OCI-LY7 (cell line): ENCODE data around the gene NRF1. TPM values are rescaled to one million over a fixed set of nuclear protein-coding genes. Genes with fewer than 3 reads are reported as not detected.

Experiments
- BruUV-seq: library from RNA; stranded (reverse); fragments of 400-500 nt; replicated peaks from 2 replicates; lab custom pipeline; 2021; lab: Mats Ljungman, UMichigan
- CTCF ChIA-PET: fragments of 300-600 bp; sonication (Branson Sonifier 250); formaldehyde crosslinking; loops from one replicate; lab custom pipeline; 2022; ENCODE audit warnings: antibody characterized with exemption; ENCODE audit not compliant: unreplicated experiment; lab: Charles Lee
- POLR2A ChIA-PET: fragments of 300-600 bp; sonication (Branson Sonifier 250); formaldehyde crosslinking; loops from one replicate; lab custom pipeline; 2022; ENCODE audit warnings: antibody characterized with exemption; lab: Charles Lee
- DNase-seq: peaks from one replicate; pipeline ENCODE4 v3.0.0-alpha.2; 2015; ENCODE audit warnings: low spot score
- H2AFZ ChIP-seq: fragments of 200-600 bp; sonication (generic), shearing (Covaris generic); 2 replicates; pipeline ENCODE4 v1.6.1; 2014; ENCODE audit warnings: mild to moderate bottlenecking, antibody characterized with exemption, low read length, moderate library complexity
- H3K27ac ChIP-seq: fragments of 200-600 bp; sonication (generic); 2 replicates; pipeline ENCODE4 v1.5.1; 2014; ENCODE audit warnings: mixed run types, low read depth, mild to moderate bottlenecking, moderate library complexity, low read length, inconsistent platforms; ENCODE audit not compliant: poor library complexity, severe bottlenecking
- H3K36me3 ChIP-seq: fragments of 200-600 bp; sonication (generic); 2 replicates; pipeline ENCODE4 v1.6.1; 2014; ENCODE audit warnings: mild to moderate bottlenecking, antibody characterized with exemption, low read length, moderate library complexity, mixed read lengths; ENCODE audit not compliant: insufficient read depth
- H3K4me1 ChIP-seq: fragments of 200-600 bp; sonication (generic); 2 replicates; pipeline ENCODE4 v1.5.1; 2014; ENCODE audit warnings: mild to moderate bottlenecking, low read length; ENCODE audit not compliant: insufficient read depth, poor library complexity, severe bottlenecking
- H3K4me2 ChIP-seq: fragments of 200-600 bp; sonication (generic); 2 replicates; pipeline ENCODE4 v1.6.1; 2014; ENCODE audit warnings: mild to moderate bottlenecking, low read length
- H3K4me3 ChIP-seq: fragments of 200-600 bp; sonication (generic); 2 replicates; pipeline ENCODE4 v1.5.1; 2014; ENCODE audit warnings: mild to moderate bottlenecking, low read depth, low read length; ENCODE audit not compliant: poor library complexity, severe bottlenecking
- H3K79me2 ChIP-seq: fragments of 200-600 bp; sonication (generic); 2 replicates; pipeline ENCODE4 v1.6.1; 2016; ENCODE audit warnings: low read depth, mild to moderate bottlenecking, low read length, moderate library complexity, mixed read lengths; ENCODE audit not compliant: insufficient read depth
- H3K9me2 ChIP-seq: fragments of 200-600 bp; sonication (generic); 2 replicates; pipeline ENCODE4 v1.6.1; 2016; ENCODE audit warnings: mild to moderate bottlenecking, low read length, mixed read lengths; ENCODE audit not compliant: insufficient read depth
- H3K9me3 ChIP-seq: fragments of 200-600 bp; sonication (generic); 2 replicates; pipeline ENCODE4 v1.6.1; 2014; ENCODE audit warnings: mild to moderate bottlenecking, mixed run types, low read length, mixed read lengths
- H4K20me1 ChIP-seq: fragments of 200-600 bp; sonication (generic); 2 replicates; pipeline ENCODE4 v1.6.1; 2014; ENCODE audit warnings: mild to moderate bottlenecking, antibody characterized with exemption, low read length, moderate library complexity, mixed read lengths; ENCODE audit not compliant: insufficient read depth
- CTCF ChIP-seq: fragments of 200-600 bp; sonication (generic); conservative IDR thresholded peaks from 2 replicates; pipeline ENCODE4 v1.5.1; 2014; ENCODE audit warnings: mild to moderate bottlenecking, antibody characterized with exemption, low read length, moderate library complexity, mixed read lengths
- EZH2phosphoT487 ChIP-seq: fragments of 200-600 bp; sonication (generic); IDR thresholded peaks from 2 replicates; pipeline ENCODE4 v1.6.1; 2018; ENCODE audit warnings: low read depth, borderline replicate concordance, mild to moderate bottlenecking, mixed run types, antibody characterized with exemption, low read length, moderate library complexity, mixed read lengths
- intact Hi-C: fragments of 100-400 bp; cut with micrococcal nuclease; formaldehyde crosslinking; loops from one replicate; pipeline ENCODE4 v1.10.0; 2022; ENCODE audit not compliant: unreplicated experiment
- total RNA-seq, 2 experiments: library from RNA; depleted of rRNA in 1 of 2; stranded (reverse); fragments of >200 nt in 1 of 2; shearing (Covaris generic) in 1 of 2; gene quantifications; 2 replicates each; pipeline ENCODE4 v1.2.3, GENCODE V29; 2014 to 2022

The NRF1 gene
- total RNA-seq, 2 experiments from 2014 or later = 26.5 to 26.9 TPM

- H2AFZ ChIP-seq = no peak overlapping the region
- DNase-seq = no peak
- CTCF ChIA-PET = no interaction called here
- H3K4me3 ChIP-seq = no peak overlapping the region
- no peaks in the 10 kb centered on the region for H3K9me3 ChIP-seq
- no peak for TF ChIP-seq CTCF
- TF ChIP-seq EZH2phosphoT487 = no peak
- H3K79me2 ChIP-seq = no peaks in the 10 kb centered on the region
- H3K4me1 ChIP-seq = no peaks in the 10 kb centered on the region
- H3K4me2 ChIP-seq = no peak overlapping the region
- peaks cover 21% of the 10 kb centered on the region for H3K36me3 ChIP-seq
- H3K9me2 ChIP-seq = no peaks in the 10 kb centered on the region
- no TSS peak for BruUV-seq
- intact Hi-C loops = no loop called here
- no peak overlapping the region for H3K27ac ChIP-seq
- H4K20me1 ChIP-seq = no peaks in the 10 kb centered on the region
- POLR2A ChIA-PET = interaction anchor here (0.6 to 0.7 kb wide), 3 partner anchors 17 to 330 kb away, joined by 3 to 5 read pairs (median 3); no protein-coding TSS in a partner anchor
Measured at GRCh38 chr7:129754406-129754805, 142.9 kb downstream of the NRF1 start.

GRCh38 chr7:129757991-129758390 lies 146.5 kb downstream of the NRF1 start:
- POLR2A ChIA-PET = no interaction called here
- no peak for TF ChIP-seq EZH2phosphoT487
- TF ChIP-seq CTCF = no peak
- CTCF ChIA-PET = no interaction called here
- no peak overlapping the region for H3K4me3 ChIP-seq
- H3K9me3 ChIP-seq = no peaks in the 10 kb centered on the region
- no peak overlapping the region for H3K27ac ChIP-seq
- no peaks in the 10 kb centered on the region for H3K79me2 ChIP-seq
- peaks cover 21% of the 10 kb centered on the region for H3K36me3 ChIP-seq
- no peak for DNase-seq
- H4K20me1 ChIP-seq = no peaks in the 10 kb centered on the region
- no peaks in the 10 kb centered on the region for H3K9me2 ChIP-seq
- intact Hi-C loops = no loop called here
- no peaks in the 10 kb centered on the region for H3K4me1 ChIP-seq
- H2AFZ ChIP-seq = no peak overlapping the region
- H3K4me2 ChIP-seq = no peak overlapping the region
- BruUV-seq = no TSS peak

GRCh38 chr7:129762387-129762969 lies 151.0 kb downstream of the NRF1 start:
- CTCF ChIA-PET = no interaction called here
- Histone ChIP-seq H3K4me1 (no peaks in the 10 kb centered on the region), H4K20me1 (no peaks in the 10 kb centered on the region), H3K36me3 (no peaks in the 10 kb centered on the region), H3K4me3 (no peak overlapping the region), H3K9me3 (no peaks in the 10 kb centered on the region), H3K79me2 (no peaks in the 10 kb centered on the region), H2AFZ (no peak overlapping the region), H3K9me2 (no peaks in the 10 kb centered on the region), H3K4me2 (no peak overlapping the region), H3K27ac (no peak overlapping the region)
- POLR2A ChIA-PET = no interaction called here
- intact Hi-C loops = no loop called here
- BruUV-seq = no TSS peak
- TF ChIP-seq EZH2phosphoT487 (no peak), CTCF (no peak)
- DNase-seq = no peak
